GM21390 (cell line): ENCODE results near the gene FRAS1.
"Not testable (repeated sequence)": the region's sequence is repeated elsewhere in the genome, so short reads cannot be mapped to it uniquely, and the experiment has no call there.

Experiments used
- ATAC-seq: cut with Tn5 transposase; IDR thresholded peaks from one replicate; pipeline ENCODE4 v1.9.1; 2021; ENCODE audit not compliant: unreplicated experiment

The FRAS1 gene

GRCh38 chr4:78423790-78424189, 366.7 kb downstream of the FRAS1 start:
- no peak for ATAC-seq

GRCh38 chr4:78424461-78424860, 367.3 kb downstream of the FRAS1 start:
- ATAC-seq = no peak

GRCh38 chr4:78426972-78427371, 369.8 kb downstream of the FRAS1 start:
- no peak for ATAC-seq

GRCh38 chr4:78428996-78429395, 371.9 kb downstream of the FRAS1 start:
- no peak for ATAC-seq

GRCh38 chr4:78432896-78433295, 375.8 kb downstream of the FRAS1 start:
- no peak for ATAC-seq

DNA sequence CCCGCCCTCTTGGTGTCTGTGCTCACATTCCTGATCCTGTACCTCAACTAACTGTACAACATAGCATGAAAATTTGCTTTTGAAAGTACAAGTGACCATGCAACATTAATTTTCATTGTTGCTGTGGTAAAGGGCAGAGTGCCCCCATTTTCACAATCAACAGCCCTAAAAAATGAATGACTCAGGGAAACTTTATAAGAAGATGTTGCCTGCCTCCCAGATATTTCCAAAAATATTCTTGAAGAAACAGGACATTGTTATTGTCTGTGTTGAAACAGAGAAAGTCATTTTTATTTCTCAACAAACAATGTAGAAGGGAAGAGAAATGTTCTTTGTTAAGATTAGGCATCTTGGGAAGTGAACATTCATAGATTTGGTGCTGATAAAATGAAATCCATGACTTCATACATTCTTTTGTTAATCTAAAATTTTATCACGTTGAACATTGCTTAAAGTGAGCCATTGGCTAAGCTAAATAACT, 380.5 kb downstream of the FRAS1 start:
- ATAC-seq = no peak

GRCh38 chr4:78439328-78439727, 382.2 kb downstream of the FRAS1 start:
- ATAC-seq = no peak

- ATAC-seq = no peak
These were observed 384.6 kb downstream of the FRAS1 start for GRCh38 chr4:78441756-78442155.

DNA sequence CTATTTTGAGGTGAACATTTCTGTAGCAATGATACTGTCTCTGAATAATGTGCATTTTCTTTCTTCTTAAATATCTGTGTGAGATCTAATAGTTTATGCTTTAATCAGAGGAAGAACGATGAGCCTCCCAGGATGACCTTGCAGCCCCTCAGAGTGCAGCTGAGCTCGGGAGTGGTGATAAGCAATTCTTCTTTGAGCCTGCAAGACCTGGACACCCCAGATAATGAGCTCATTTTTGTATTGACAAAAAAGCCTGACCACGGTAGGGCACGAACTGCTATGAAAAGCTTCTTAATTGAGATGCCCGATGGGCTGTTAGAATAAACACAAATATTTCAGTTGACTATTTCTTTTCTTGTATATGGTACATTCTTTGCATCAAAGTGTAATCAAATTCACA, 389.5 kb downstream of the FRAS1 start:
- ATAC-seq = no peak

DNA sequence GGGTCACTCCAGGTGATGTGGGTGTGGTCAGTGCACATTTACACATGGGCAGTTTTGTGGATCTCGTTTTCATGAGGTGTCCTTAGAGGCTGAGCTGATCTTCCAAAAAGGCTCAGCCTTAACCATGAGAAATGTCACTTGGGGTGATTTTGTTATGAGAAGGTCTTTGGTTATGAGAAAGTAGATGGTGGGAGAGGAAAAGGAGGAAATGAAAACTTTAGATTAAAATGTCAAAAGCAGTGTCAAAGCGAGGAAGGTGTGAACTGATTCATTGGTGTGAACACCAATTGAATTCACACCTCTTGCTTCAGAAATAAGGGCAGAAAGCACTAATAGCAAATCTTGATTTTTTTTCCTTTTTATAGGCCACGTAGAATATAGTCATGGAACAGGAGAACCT, 394.3 kb downstream of the FRAS1 start:
- no peak for ATAC-seq

DNA sequence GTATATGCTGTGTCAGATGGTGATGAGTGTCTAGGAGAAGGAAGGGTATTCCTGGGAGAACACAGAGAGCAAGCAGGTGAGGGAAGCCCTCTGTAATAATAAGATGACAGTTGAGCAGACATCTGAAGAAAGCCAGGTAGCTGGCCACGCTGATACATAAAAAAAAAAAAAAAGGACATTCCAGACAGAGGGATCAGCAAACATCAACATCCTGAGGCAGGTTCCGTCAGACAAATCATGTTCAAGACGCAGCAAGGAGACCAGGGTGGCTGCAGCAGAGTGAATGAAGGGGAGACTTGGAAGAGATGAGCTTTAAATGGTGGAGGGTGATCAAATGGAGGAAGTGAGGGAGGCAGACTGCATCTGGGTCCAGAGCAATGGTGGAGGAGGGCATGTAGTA, 396.9 kb downstream of the FRAS1 start:
- no peak for ATAC-seq

- no peak for ATAC-seq
These were observed 400.6 kb downstream of the FRAS1 start for GRCh38 chr4:78457751-78458150.

DNA sequence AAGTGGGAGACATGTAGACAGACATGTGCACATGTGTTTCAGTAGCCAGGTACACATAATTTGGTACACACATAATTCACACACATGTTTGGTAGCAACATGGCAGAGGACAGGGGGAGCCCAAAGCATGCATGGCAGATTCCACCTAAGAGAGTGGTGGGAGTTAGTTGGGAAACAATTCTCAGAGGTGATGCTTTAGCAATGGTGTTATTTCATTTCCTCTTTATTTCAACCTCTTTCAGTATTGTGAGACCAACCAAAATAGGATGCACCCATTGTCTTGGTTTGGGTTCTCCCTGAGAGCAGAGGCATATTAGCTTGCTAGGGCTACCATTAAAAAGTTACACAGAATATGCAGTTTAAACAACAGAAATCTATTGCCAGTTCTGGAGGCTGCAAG, 402.2 kb downstream of the FRAS1 start:
- ATAC-seq = no peak

DNA sequence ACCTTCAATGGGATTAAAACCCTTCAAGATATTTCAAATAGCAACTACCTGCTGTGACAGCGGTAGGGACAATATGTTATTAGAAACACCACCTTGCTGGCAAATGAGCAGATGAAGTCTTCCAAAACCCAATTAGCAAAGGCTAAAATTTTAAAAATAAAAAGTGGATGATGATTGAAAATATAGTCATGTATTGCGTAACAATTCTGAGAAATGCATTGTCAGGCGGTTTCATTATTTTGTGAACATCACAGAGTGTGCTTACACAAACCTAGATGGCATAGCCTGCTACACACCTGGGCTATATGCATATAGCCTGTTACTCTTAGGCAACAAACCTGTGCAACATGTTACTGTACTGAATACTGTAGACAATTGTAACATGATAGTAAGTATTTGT, 403.2 kb downstream of the FRAS1 start:
- ATAC-seq = no peak

DNA sequence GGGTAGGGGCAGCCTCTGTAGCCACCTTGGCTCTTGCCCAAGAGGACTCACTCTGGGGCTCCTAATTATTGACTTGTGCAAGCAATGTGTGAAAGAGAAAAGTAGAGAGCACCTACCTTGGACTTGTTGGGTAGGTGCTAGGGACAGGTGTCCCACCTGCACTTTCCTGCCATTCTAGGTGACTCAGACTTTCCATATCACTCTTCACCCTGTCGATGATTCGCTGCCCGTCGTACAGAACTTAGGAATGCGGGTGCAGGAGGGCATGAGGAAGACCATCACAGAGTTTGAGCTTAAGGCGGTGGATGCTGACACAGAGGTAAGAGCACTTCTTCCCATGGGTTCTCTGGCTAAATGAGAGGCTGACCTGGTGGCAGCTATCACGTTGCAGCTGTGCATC, 407.1 kb downstream of the FRAS1 start:
- no peak for ATAC-seq

DNA sequence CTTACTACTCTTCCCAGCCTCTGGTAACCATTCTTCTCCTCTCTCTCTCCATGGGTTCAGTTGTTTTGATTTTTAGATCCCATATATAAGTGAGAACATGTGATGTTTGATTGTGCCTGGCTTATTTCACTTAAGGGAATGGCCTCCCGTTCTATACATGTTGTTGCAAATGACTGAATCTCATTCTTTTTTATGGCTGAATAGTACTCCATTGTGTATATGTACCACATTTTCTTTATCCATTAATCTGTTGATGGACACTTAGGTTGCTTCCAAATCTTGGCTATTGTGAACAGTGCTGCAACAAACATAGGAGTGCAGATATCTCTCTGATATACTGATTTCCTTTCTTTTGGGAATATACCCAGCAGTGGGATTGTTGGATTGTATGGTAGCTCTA, 410.1 kb downstream of the FRAS1 start:
- ATAC-seq = not testable (repeated sequence)

GRCh38 chr4:78468272-78468671, 411.1 kb downstream of the FRAS1 start:
- ATAC-seq = no peak

- no peak for ATAC-seq
These were observed 419.1 kb downstream of the FRAS1 start for GRCh38 chr4:78476108-78476704.

GRCh38 chr4:78477276-78477675, 420.2 kb downstream of the FRAS1 start:
- no peak for ATAC-seq

GRCh38 chr4:78478523-78478922, 421.4 kb downstream of the FRAS1 start:
- ATAC-seq = no peak

- ATAC-seq = no peak
These were observed 423.2 kb downstream of the FRAS1 start for GRCh38 chr4:78480286-78480685.

GRCh38 chr4:78481180-78481579, 424.1 kb downstream of the FRAS1 start:
- ATAC-seq = no peak

DNA sequence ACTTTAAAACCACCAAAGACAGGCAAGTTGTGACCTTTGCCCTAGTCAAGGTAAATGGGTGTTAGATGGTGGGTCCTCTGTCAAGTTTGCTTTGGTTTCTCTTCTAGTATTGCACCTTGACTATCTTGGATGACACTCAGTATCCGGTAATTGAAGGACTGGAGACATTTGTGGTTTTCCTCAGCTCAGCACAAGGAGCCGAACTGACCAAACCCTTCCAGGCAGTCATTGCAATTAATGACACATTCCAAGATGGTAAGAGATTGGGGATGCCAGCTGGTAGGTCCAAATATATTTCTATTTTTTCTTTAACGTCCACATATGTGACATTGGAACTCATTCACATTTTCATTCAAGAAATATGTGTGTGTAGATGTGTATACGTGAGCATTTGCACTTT, 425.2 kb downstream of the FRAS1 start:
- no peak for ATAC-seq
